BJ (cell line): ENCODE measurements around the gene GSTA3. TPM values are rescaled to one million over a fixed set of nuclear protein-coding genes. Genes with fewer than 3 reads are reported as not detected.
A peak's percentile ranks its signal among the peaks of the same experiment; 100 is the strongest.
"Not testable (repeated sequence)": the region's sequence is repeated elsewhere in the genome, so short reads cannot be mapped to it uniquely, and the experiment has no call there.

Experiments used
- CTCF ChIA-PET: fragments of 350-600 bp; formaldehyde crosslinking; extraction: SDS; loops from one replicate; lab custom pipeline; 2021; ENCODE audit warnings: antibody characterized with exemption, inconsistent platforms; lab: Yijun Ruan, JAX
- POLR2A ChIA-PET: fragments of 300-600 bp; sonication (Branson Sonifier 250); formaldehyde crosslinking; extraction: SDS; loops from one replicate; lab custom pipeline; 2021; ENCODE audit warnings: antibody characterized with exemption; lab: Charles Lee
- DNase-seq: peaks from one replicate; pipeline ENCODE4 v3.0.0-alpha.2; 2011; ENCODE audit warnings: low read depth
- H3K27me3 ChIP-seq: 2 replicates; pipeline ENCODE4 v1.6.0; 2011; ENCODE audit warnings: low read length; ENCODE audit not compliant: control insufficient read depth, insufficient read depth
- H3K36me3 ChIP-seq: 2 replicates; pipeline ENCODE4 v1.5.1; 2011; ENCODE audit warnings: low read length; ENCODE audit not compliant: control insufficient read depth, insufficient read depth
- H3K4me3 ChIP-seq: 2 replicates; pipeline ENCODE4 v1.5.1; 2011; ENCODE audit warnings: low read depth, mild to moderate bottlenecking, control low read depth, low read length
- polyA plus RNA-seq: library from polyadenylated mRNA; depleted of rRNA; stranded (reverse); fragments of >200 nt; gene quantifications from 2 replicates; pipeline ENCODE4 v1.2.3, GENCODE V29; 2011
- TF ChIP-seq, protein P1 (sequence below): IDR thresholded peaks from 2 replicates; pipeline ENCODE4 v1.5.1; 2011; ENCODE audit warnings: low read depth, mild to moderate bottlenecking, control low read depth, inconsistent platforms, low read length, moderate library complexity; ENCODE audit not compliant: insufficient read depth

GSTA3 gene
- polyA plus RNA-seq, 1 experiment: not detected

DNA sequence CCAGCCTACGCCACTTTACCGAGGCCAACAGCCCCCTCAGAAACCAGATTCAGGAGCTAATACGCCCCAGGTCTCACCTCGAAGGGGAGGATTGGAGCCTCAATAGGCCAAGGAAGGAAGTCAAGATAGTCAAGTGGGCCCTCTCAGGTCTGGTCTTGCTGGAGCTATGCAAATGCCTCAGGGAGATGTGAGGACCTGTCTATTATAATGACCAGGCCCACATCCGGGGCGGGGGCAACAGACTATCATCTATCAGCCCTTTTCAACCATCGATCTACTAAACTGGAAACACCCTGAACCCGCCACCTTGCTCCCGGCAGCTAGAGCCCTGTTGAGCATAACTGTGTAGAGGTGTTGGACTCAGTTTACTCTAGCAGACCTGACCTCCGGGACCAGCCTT is 12.7 kb upstream of the GSTA3 start:
- TF ChIP-seq, protein P1, sequence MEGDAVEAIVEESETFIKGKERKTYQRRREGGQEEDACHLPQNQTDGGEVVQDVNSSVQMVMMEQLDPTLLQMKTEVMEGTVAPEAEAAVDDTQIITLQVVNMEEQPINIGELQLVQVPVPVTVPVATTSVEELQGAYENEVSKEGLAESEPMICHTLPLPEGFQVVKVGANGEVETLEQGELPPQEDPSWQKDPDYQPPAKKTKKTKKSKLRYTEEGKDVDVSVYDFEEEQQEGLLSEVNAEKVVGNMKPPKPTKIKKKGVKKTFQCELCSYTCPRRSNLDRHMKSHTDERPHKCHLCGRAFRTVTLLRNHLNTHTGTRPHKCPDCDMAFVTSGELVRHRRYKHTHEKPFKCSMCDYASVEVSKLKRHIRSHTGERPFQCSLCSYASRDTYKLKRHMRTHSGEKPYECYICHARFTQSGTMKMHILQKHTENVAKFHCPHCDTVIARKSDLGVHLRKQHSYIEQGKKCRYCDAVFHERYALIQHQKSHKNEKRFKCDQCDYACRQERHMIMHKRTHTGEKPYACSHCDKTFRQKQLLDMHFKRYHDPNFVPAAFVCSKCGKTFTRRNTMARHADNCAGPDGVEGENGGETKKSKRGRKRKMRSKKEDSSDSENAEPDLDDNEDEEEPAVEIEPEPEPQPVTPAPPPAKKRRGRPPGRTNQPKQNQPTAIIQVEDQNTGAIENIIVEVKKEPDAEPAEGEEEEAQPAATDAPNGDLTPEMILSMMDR: no peak
- Histone ChIP-seq H3K36me3 (no peaks in the 10 kb centered on the region), H3K27me3 (no peaks in the 10 kb centered on the region), H3K4me3 (no peak overlapping the region)
- ChIA-PET CTCF (interaction anchor here (0.7 to 1.2 kb wide), 2 partner anchors 11 to 35 kb away, joined by 3 read pairs; no protein-coding TSS in a partner anchor), POLR2A (no interaction called here)
- DNase-seq: no peak

DNA sequence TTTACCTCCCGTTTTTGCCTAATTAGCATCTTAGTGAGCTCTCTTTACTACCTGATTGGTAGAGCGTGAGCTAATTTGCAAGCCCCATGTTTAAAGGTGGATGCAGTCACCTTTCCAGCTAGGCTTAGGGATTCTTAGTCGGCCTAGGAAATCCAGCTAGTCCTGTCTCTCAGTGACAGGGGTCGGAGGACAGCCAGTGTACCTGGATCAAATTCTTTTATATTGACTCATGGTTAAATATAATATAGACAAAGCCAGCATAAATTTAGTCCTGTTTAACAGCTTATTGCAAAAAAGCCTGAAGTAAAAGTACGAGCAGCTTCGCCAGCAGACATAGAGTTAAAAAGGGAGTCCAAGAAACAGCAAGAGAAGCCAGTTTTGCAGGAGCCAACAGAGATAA is 12.2 kb upstream of the GSTA3 start:
- ChIA-PET CTCF (interaction anchor here (0.7 to 1.2 kb wide), 2 partner anchors 10 to 36 kb away, joined by 3 read pairs; no protein-coding TSS in a partner anchor), POLR2A (no interaction called here)
- DNase-seq: no peak
- Histone ChIP-seq H3K4me3 (no peak overlapping the region), H3K36me3 (no peaks in the 10 kb centered on the region), H3K27me3 (no peaks in the 10 kb centered on the region)
- TF ChIP-seq, protein P1: no peak

DNA sequence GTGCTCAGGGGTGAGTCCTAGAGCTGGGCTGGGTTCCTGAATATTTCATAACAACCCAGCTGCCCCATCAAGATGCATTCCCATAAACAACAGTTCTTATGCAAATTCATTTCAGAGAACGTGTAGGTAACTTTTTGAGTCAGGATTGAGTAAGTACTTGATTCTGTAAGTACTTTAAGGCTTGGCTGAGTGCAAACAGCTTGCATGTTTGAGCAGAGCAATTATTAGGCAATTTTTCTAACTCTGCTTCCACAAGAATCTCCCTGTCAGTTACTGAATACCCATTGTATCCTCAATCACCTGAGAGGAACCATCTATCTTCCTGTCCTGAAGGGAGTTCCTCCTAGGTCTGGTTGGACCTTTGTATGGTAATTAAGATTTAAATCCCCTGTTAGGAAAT is 10.0 kb upstream of the GSTA3 start:
- H3K27me3 ChIP-seq, H3K4me3 ChIP-seq, POLR2A ChIA-PET, CTCF ChIA-PET, H3K36me3 ChIP-seq, DNase-seq: not testable (repeated sequence)

DNA sequence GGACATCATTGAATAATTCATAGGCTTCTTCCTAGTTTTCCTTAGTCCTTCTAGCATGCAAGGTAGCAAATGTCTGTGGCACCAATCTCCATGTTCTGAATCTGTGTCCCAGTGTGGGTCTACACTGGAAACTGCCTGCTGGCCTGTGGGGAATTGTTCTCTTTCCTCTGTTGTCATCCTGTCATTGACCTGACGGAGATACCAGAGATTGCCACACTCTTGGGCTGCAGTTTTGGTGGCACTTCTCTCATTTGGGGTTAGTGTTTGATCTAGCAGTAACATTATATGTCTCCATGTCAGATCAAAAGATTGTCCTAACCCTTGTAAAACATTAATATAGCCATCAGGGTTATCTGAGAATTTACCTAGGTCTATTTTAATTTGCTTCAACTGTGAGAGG is 9.3 kb upstream of the GSTA3 start:
- H3K36me3 ChIP-seq, H3K27me3 ChIP-seq, POLR2A ChIA-PET, H3K4me3 ChIP-seq, DNase-seq: not testable (repeated sequence)
- CTCF ChIA-PET: interaction anchor here (0.9 kb wide), 1 partner anchor 22 kb away, joined by 3 read pairs; no protein-coding TSS in a partner anchor

DNA sequence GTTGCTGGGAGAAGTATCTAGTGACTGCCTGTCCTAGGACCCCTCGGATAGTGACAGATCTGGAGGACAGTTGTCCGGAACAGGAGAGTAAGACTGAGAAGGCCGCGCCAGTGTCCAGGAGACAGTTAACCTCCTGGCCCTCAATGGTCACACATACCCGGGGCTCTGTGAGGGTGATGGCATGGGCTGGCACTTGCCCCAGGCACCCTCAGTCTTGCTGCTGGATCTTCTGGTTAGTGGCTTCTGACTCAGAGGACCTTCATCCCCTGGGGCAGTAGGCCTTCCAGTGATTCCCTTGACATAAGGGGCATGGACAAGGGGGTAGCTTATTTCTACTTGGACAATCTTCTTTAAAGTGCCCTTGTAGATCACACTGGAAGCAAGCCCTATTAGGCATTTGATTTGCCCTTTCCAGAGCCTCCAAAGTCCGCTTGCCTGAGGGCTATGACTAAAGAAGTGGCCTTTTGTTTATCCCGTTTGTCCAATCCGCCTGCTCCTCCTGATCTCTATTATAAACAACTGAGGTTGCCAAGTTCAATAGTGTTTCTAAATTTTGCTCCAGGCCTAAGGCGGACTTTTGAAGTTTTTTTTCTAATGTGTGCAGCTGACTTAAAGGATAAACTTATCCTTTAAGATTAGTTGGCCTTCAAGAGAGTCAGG is 8.7 kb upstream of the GSTA3 start:
- POLR2A ChIA-PET, H3K4me3 ChIP-seq, H3K36me3 ChIP-seq, H3K27me3 ChIP-seq: not testable (repeated sequence)
- CTCF ChIA-PET: interaction anchor here (0.9 kb wide), 1 partner anchor 21 kb away, joined by 3 read pairs; no protein-coding TSS in a partner anchor
- peak; percentile 80 for DNase-seq

DNA sequence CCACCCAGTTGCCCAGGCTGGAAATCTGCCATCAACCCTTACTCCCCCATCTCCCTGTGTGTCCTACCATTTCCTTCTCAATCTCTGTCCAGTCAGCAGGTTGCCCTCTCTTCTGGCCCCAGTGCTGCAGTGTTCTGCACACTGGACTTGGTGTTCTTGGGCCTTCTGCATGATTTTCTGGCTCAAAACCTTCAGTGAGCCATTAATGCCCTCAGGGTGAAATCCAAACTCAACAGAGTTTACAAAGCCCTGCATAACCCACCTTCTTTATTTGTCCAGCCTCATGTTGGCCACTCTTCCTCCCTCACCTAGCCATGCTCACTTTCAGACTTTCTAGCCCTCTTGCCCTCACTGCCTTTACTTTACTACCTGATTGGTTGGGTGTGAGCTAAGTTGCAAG is 5.0 kb upstream of the GSTA3 start:
- no peak overlapping the region for H3K4me3 ChIP-seq
- H3K36me3 ChIP-seq: no peaks in the 10 kb centered on the region
- no peaks in the 10 kb centered on the region for H3K27me3 ChIP-seq
- TF ChIP-seq, protein P1: no peak
- DNase-seq: no peak
- CTCF ChIA-PET: no interaction called here
- POLR2A ChIA-PET: interaction anchor here (0.6 kb wide), 1 partner anchor 10 kb away, joined by 4 read pairs; no protein-coding TSS in a partner anchor
